GM12892 (cell line): ENCODE data around the gene IDUA.

Experiments
- POLR2A ChIP-seq: IDR thresholded peaks from 2 replicates; pipeline ENCODE4 v1.6.1; 2011; ENCODE audit warnings: low read depth, low read length, control low read depth
- POLR2AphosphoS5 ChIP-seq: IDR thresholded peaks from 2 replicates; pipeline ENCODE4 v1.6.1; 2011; ENCODE audit warnings: low read depth, low read length, control low read depth

GRCh38 chr4:1009542-1010394 is 22.9 kb downstream of the IDUA start:
- TF ChIP-seq POLR2AphosphoS5 (no peak), POLR2A (no peak)
